Activated CD8-positive, alpha-beta memory T cell treated with anti-CD3 and anti-CD28 coated beads for 4 hours (primary cell): ENCODE data around the gene TRAF3IP1.
"Not testable (repeated sequence)": the region's sequence is repeated elsewhere in the genome, so short reads cannot be mapped to it uniquely, and the experiment has no call there.

Experiments
- DNase-seq, 2 donors: peaks; one replicate each; pipeline ENCODE4 v3.0.0-alpha.2; 2020; ENCODE audit warnings: low read depth in 2 of 2

Gene TRAF3IP1

DNA sequence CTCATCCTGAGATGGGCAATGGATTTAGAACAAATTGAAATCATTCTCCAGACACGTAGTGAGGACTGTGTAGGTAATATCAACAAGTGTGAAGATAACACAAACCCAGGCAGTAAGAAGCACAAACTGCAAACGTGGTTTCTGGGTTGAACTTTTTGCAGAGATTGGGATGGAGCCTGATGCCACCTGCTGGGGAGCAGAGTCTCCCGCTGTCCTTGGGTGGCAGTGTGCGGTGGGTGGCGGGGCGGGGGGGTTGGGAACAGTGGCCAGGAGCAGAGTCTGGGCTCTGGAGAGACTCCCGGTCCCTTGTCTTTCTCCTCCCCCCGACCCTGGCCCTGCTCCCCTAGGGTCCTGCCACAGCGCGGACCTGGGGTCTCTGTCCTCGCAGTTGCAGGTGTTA lies 19.5 kb downstream of the TRAF3IP1 start:
- no peak for DNase-seq

GRCh38 chr2:238341536-238341935 lies 21.2 kb downstream of the TRAF3IP1 start:
- no peak for DNase-seq

DNA sequence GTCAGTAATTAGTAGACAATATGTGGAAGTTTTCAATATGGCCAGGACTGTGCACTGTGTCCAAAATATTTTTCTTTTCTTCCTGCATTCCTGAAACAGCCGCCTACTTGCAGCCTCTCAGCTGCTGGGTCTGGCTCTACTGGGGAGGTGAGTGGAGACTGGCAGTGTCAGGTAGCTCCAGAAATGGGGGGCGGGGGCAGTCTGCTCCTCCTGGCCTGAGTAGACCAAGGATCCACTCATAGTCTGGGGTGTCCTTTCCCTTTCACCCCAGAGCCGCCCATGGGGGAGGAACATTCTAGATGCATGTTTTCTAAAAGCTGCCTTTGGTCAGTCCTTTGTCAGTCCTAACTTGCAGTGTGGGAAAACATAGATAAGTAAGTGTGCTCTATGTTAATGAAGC lies 23.7 kb downstream of the TRAF3IP1 start:
- DNase-seq = no peak

DNA sequence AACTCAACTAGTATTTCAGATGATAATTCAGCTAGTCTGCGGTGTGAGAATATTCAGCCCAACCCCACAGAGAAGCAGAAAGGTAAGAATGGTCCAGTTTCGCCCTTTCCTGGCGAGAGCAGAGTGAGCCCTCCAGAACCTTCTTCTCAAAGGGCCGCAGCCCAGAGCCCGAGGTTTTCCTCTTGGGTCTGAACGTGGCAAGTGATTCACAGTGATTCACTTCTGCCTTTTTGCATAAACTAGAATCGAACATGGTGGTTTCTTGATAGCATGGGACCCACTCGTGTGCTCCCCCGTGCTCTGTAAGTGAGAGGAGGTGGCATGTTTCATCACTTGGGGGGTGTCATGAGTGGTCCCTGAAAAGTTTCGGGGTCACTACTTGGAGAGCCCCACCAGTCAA lies 24.2 kb downstream of the TRAF3IP1 start:
- DNase-seq = no peak

DNA sequence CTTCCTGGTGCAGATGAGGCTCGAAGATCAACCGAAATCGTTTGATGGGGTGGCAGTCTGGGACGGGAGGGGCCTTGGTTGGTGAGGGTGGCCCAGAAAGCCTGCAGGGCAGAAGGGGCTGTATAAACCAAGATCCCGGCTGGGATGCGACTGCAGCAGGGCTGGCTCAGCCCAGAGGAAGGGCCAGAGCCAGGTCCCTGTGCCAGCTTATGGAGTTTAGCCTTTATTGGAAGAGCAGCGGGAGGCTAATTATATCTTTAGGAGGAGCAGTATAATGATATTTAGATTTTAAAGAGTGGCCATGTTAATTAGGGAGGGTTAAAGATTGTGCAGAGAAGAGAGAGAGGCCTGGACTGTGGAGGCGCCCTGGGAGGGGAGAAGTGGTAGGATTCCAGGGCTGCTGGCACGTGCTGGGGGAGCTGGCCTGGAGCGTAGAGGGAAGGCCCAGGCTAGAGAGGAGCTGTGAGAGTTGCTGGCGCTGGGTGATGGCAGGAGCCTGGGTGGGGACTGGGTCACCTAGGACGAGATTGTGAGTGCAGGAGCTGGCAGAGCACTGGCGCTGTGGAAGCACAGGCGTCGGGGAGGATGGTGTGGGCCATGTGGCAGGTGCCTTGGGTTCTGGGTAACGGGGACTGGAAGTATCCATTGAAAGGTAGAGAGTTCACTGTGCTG lies 25.1 kb downstream of the TRAF3IP1 start:
- no peak for DNase-seq

DNA sequence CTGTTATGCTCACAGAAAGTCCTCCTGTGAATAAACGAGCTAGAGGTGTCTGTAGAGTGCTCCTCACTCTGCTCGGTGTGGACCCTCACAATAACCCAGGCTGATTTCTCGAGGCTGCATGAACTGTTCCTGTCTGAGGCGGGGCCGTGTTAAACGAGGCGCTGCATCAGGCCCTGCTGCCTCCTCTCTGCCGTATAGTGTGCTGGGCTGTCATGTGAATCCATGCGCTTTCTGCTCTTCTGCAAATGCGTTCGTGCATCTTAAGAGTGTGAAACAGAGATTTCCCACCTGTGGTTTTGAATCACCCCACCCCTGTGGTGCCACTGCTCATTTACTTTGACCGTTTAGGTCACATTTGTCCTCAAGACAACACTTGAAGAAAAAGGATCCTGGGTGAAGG lies 26.2 kb downstream of the TRAF3IP1 start:
- no peak for DNase-seq

- DNase-seq = no peak
These were observed 30.0 kb downstream of the TRAF3IP1 start for GRCh38 chr2:238350150-238350897.

DNA sequence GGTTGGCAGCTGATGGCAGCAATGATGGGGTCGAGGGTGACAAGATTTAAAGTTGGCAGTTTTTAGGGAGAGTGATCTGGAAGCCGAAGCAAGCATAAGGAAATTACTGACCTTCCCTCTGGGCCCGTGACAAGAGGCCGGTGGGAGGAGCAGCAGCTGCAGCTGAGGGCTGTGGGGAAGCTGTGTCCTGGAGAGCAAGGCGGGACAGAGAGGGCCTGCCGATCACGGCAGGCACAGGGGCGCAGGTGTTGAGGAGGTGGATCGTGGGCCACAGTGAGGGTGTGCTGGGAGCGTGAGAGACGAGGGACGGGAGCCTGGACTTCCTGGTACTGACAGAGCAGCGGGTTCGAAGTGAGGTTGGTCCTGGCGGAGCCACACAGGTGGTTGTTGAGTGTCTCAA lies 31.0 kb downstream of the TRAF3IP1 start:
- no peak for DNase-seq

- no peak for DNase-seq
These were observed 32.0 kb downstream of the TRAF3IP1 start for GRCh38 chr2:238352361-238352760.

GRCh38 chr2:238358769-238359168 lies 38.5 kb downstream of the TRAF3IP1 start:
- DNase-seq = no peak

DNA sequence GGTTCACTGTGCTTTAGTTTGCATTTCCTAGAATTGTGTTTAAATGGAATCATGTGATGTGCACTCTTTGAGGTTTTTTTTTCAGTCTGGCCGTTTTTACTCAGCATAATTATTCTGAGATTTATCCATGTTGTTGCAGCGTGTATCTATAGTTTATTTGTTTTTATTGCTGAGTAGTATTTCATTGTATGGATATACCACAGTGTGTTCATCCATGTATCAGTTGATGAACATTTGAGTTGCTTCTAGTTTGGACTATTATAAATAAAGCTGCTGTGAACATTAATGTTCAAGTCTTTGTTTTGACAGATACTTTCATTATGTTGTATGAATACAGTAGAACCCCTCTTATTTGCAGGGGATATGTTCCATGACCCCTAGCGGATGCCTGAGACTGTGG lies 39.1 kb downstream of the TRAF3IP1 start:
- no peak for DNase-seq

GRCh38 chr2:238361877-238362276 lies 41.6 kb downstream of the TRAF3IP1 start:
- DNase-seq = no peak

DNA sequence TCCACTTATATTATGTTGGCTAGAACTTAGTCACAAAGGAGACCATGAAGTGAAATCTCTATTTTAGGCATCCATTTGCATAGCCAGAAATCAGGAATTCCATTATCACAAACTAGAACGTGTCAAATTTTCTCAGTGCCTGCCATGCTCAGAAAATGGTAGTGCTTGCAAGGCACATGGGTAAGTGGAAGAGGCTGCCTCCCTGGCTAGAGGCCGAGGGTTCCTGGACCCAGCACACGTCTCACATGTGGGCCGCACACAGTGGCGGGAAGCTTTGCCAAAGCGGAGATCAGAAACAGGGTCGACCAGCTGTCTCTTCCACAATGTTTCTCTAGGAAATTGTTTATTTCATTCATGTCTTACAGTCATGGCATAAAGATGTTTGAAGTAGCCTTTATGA lies 42.3 kb downstream of the TRAF3IP1 start:
- no peak for DNase-seq

DNA sequence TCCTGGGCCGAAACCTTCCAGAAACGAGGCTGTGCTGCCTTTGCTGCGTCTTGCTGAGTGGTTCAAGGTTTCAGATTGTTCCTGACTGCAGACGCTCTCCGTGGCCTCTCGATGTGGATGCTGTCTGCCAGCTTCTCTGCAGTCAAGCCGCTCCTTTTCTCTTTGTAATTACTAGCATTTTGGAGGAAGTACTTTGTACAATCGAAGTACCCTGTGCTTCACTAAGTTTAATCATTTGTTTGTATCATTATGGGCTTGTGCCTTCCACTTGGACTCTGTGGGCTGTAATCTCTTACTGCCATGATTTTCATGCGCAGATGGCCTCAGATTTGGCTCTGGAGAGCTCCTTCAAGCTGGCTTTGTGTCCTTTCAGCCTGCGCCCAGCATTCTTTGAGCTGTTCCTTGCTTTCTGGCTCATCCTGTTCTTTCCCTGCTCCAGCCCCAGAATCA lies 49.3 kb downstream of the TRAF3IP1 start:
- DNase-seq = no peak

DNA sequence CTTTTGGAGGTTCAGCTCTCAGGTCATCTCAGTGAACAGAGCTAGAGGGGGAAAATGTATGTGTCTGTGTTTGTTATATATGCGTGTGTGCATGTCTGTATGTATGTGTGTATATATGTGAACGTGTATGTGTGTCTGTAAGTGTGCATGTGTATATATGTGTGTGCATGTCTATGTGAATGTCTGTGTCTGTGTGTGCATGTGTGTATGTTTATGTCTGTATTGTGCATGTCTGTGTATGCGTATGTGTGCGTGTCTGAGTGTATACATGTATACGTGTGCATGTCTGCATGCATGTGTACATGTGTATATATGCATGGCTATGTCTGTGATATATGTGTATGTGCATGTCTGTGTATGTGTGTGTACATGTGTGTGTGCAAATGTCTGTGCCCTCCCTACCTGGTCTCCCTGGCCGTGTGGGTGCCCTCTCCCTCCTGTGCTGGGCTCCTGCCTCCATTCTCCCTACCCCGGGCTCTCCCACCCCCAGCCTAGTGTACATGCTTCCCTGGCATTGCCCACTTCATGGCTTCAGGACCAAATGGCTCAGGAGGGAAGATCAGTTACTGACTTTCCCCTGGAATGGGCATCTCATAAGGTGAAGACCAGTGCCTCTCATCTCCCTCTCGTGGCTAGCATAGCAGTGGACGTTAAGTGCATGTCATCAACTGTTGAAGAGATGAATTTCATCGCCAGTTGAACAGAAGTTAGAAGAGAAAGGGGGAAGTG lies 49.9 kb downstream of the TRAF3IP1 start:
- no peak for DNase-seq

GRCh38 chr2:238370823-238371372 lies 50.6 kb downstream of the TRAF3IP1 start:
- peak; percentile 25 to 30 for DNase-seq

DNA sequence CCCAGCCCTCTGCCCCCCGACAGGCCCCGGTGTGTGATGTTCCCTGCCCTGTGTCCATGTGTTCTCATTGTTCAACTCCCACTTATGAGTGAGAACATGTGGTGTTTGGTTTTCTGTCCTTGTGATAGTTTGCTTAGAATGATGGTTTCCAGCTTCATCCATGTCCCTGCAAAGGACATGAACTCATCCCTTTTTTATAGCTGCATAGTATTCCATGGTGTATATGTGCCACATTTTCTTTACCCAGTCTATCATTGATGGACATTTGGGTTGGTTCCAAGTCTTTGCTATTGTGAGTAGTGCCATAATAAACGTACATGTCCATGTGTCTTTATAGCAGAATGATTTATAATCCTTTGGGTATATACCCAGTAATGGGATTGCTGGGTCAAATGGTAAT lies 52.0 kb downstream of the TRAF3IP1 start:
- DNase-seq = not testable (repeated sequence)

GRCh38 chr2:238376884-238377391 lies 56.6 kb downstream of the TRAF3IP1 start:
- DNase-seq = no peak

DNA sequence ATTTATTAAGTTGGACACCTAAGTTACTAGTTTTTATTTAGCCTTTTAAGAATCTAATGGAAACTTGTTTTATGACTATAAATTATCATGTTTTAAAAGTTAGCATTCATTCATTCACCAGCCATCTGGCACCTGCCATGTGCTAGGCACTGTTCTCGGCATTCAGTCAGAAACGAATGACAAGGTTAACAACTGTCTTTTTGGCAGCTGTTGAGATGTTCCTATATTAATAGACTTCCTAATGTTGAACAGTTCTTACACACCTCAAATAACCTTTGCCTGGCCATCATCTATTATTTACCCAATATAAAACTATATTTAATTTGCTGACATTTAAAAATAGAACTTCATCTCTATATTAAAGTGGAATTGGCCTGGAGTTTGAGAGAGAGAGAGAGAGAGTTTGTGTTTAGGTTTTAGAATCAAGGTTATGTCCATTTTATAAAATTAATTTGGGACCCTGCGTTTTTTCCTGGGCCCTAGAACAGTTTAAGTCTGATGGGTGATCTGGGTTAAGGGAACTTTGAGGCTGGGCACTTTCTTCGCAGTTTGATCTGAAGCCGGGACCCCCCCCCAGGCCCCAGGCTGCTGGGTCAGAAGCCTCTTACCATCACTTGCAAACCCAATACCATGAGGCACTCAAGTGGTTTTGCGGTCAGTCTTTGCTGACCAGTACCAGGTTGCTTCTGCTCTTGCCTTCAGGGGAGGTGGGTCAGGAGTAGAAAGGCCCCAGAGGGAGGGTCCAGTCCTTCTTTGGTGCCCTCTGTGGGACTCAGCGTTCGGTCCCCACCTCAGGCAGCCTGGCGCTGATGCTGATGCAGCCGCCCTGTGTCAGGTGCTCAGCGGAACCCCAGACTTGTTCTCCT lies 58.1 kb downstream of the TRAF3IP1 start:
- no peak for DNase-seq

GRCh38 chr2:238379096-238379810 lies 58.9 kb downstream of the TRAF3IP1 start:
- peak; percentile 7 to 13 for DNase-seq

DNA sequence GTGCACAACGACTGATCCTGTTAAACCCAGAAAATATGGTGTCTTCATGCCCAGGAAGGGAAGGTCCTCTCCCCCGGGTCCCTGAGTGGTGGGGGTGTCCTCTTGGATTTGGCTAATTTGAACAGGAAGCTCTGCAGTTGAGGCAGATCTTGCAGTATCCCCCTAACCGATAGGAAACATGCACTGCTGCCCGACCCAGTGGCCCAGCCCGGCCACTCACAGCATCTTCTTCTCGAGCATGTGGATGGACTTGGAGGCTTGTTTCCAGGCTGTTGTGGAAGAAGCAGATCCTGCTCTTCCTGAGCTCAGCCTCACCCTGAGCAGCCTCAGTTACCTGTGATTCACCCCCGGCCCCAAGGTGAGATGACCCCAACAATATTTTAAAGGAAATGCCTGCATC lies 60.0 kb downstream of the TRAF3IP1 start:
- DNase-seq = no peak
